Caco-2 (cell line): ENCODE measurements around the gene PKD1L1. TPM values are rescaled to one million over a fixed set of nuclear protein-coding genes. Genes with fewer than 3 reads are reported as not detected.
"Not testable (repeated sequence)": the region's sequence is repeated elsewhere in the genome, so short reads cannot be mapped to it uniquely, and the experiment has no call there.

Experiments
- BruUV-seq: library from RNA; stranded (reverse); fragments of 400-500 nt; replicated peaks from 2 replicates; lab custom pipeline; 2021; lab: Mats Ljungman, UMichigan
- CTCF ChIA-PET: fragments of 300-600 bp; sonication (Branson Sonifier 250); formaldehyde crosslinking; loops from one replicate; lab custom pipeline; 2022; ENCODE audit warnings: antibody characterized with exemption; lab: Charles Lee
- POLR2A ChIA-PET: fragments of 300-600 bp; sonication (Branson Sonifier 250); formaldehyde crosslinking; loops from one replicate; lab custom pipeline; 2022; ENCODE audit warnings: antibody characterized with exemption; lab: Charles Lee
- DNase-seq, 2 experiments: peaks; one replicate each; pipeline versions ENCODE4 v3.0.0 to v3.0.0-alpha.2; 2020 to 2022
- H3K27me3 ChIP-seq: replicated peaks from 2 replicates; pipeline ENCODE4 v1.6.0; 2011; ENCODE audit warnings: low read length; ENCODE audit not compliant: control insufficient read depth, insufficient read depth
- H3K36me3 ChIP-seq: 2 replicates; pipeline ENCODE4 v1.5.1; 2011; ENCODE audit warnings: low read length; ENCODE audit not compliant: control insufficient read depth, insufficient read depth
- H3K4me1 ChIP-seq: fragments of 250-450 bp; sonication (Bioruptor Pico); 2 replicates; pipeline ENCODE4 v1.5.1; 2020; ENCODE audit warnings: mild to moderate bottlenecking
- H3K4me3 ChIP-seq: 2 replicates; pipeline ENCODE4 v1.5.1; 2011; ENCODE audit warnings: low read depth, mild to moderate bottlenecking, control low read depth, low read length
- H3K9me3 ChIP-seq: fragments of 250-450 bp; sonication (Bioruptor Pico); 2 replicates; pipeline ENCODE4 v1.5.1; 2020; ENCODE audit warnings: mild to moderate bottlenecking, moderate library complexity
- H3K27ac Mint-ChIP-seq: one replicate; pipeline ENCODE4 v1.8.0; 2022; ENCODE audit warnings: mixed read lengths; ENCODE audit not compliant: unreplicated experiment
- H3K27me3 Mint-ChIP-seq: one replicate; pipeline ENCODE4 v1.8.0; 2022; ENCODE audit warnings: mixed read lengths; ENCODE audit not compliant: insufficient read depth, unreplicated experiment
- H3K36me3 Mint-ChIP-seq: one replicate; pipeline ENCODE4 v1.8.0; 2022; ENCODE audit warnings: mild to moderate bottlenecking, mixed read lengths; ENCODE audit not compliant: insufficient read depth, unreplicated experiment
- H3K4me1 Mint-ChIP-seq: one replicate; pipeline ENCODE4 v1.8.0; 2022; ENCODE audit warnings: low read depth, mixed read lengths; ENCODE audit not compliant: unreplicated experiment
- H3K4me3 Mint-ChIP-seq: one replicate; pipeline ENCODE4 v1.8.0; 2022; ENCODE audit warnings: mild to moderate bottlenecking, moderate library complexity, mixed read lengths; ENCODE audit not compliant: unreplicated experiment
- H3K9me3 Mint-ChIP-seq: one replicate; pipeline ENCODE4 v1.8.0; 2022; ENCODE audit warnings: mixed read lengths; ENCODE audit not compliant: unreplicated experiment
- intact Hi-C: fragments of 100-400 bp; cut with micrococcal nuclease; formaldehyde crosslinking; loops from one replicate; pipeline ENCODE4 v1.10.0; 2022; ENCODE audit not compliant: unreplicated experiment
- total RNA-seq: library from RNA; stranded (reverse); gene quantifications from 2 replicates; pipeline ENCODE4 v1.2.3, GENCODE V29; 2022
- TF ChIP-seq, protein P1 (sequence below), 2 experiments: fragments of 200-600 bp in 1 of 2; IDR thresholded peaks; 1 replicate in 1 of 2; 2 replicates in 1 of 2; pipeline versions ENCODE4 v1.5.1 to v1.8.0; 2011 to 2022; ENCODE audit warnings: antibody characterized with exemption in 1 of 2, control low read depth in 1 of 2, inconsistent platforms in 1 of 2, low read depth in 1 of 2, low read length in 1 of 2, mild to moderate bottlenecking in 1 of 2, moderate library complexity in 1 of 2; ENCODE audit not compliant: insufficient read depth in 1 of 2, severe bottlenecking in 1 of 2, unreplicated experiment in 1 of 2

Gene PKD1L1
- total RNA-seq, 1 experiment from 2014 or later = 0.25 TPM

DNA sequence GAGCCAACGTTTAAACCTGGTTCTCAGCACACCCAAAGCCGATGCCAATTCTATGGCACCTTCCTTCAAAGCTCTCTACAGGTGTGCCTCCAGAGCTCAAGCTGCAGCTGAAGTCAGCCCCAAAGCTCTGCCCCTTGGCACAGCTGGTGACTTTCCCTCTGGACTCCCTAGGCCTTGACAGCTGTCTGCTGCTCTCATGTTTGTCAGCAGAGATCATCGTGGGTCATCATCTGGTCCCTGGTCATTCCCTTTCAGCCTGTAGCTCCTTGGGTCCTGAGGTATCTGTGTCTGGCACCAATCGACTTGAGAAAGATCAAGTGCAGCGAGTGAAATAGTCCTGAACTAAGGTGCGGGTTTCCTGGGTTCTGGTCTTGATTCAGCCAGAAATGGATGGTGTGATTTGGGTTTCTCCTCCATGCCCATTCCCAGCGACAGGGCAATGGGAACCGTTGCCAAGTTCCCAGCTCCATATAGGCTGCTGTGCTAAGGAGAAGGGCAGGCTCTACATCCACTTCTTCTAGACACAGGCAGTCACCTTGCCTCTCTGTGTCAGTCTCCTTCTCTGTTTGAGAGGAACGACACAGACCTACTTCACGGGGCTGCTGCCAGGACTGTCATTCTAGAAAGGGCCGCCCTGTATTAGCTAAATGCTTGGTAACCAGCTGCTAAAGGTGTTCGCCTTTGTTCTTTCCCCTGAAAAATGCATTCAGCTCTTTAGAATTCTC, 3.6 kb downstream of the PKD1L1 start:
- intact Hi-C loops = loop anchor here (1.0 kb wide), 3 partner anchors 25 to 210 kb away; no protein-coding TSS in a partner anchor
- ChIA-PET POLR2A (interaction anchor here (0.6 to 1.3 kb wide), 2 partner anchors 24 to 27 kb away, joined by 3 to 5 read pairs; no protein-coding TSS in a partner anchor), CTCF (interaction anchor here (0.5 to 2.1 kb wide), 11 partner anchors 20 to 678 kb away, joined by 3 to 67 read pairs (median 4); no protein-coding TSS in a partner anchor)
- Histone ChIP-seq H3K27me3 (no peaks in the 10 kb centered on the region), H3K9me3 (no peaks in the 10 kb centered on the region), H3K4me1 (peaks cover 15% of the 10 kb centered on the region), H3K4me3 (no peak overlapping the region), H3K36me3 (no peaks in the 10 kb centered on the region)
- DNase-seq = no peak
- TF ChIP-seq, protein P1, sequence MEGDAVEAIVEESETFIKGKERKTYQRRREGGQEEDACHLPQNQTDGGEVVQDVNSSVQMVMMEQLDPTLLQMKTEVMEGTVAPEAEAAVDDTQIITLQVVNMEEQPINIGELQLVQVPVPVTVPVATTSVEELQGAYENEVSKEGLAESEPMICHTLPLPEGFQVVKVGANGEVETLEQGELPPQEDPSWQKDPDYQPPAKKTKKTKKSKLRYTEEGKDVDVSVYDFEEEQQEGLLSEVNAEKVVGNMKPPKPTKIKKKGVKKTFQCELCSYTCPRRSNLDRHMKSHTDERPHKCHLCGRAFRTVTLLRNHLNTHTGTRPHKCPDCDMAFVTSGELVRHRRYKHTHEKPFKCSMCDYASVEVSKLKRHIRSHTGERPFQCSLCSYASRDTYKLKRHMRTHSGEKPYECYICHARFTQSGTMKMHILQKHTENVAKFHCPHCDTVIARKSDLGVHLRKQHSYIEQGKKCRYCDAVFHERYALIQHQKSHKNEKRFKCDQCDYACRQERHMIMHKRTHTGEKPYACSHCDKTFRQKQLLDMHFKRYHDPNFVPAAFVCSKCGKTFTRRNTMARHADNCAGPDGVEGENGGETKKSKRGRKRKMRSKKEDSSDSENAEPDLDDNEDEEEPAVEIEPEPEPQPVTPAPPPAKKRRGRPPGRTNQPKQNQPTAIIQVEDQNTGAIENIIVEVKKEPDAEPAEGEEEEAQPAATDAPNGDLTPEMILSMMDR (IDR thresholded peaks at IDR 0.05; ENCODE audit: insufficient read depth in 1 of 2, low read depth in 1 of 2, low read length in 1 of 2, severe bottlenecking in 1 of 2, unreplicated experiment in 1 of 2) = no peak
- Mint-ChIP-seq H3K9me3 (no peaks in the 10 kb centered on the region), H3K4me3 (no peak overlapping the region), H3K27me3 (no peaks in the 10 kb centered on the region), H3K36me3 (no peaks in the 10 kb centered on the region), H3K4me1 (peaks cover 27% of the 10 kb centered on the region), H3K27ac (no peak overlapping the region)
- BruUV-seq = no TSS peak

DNA sequence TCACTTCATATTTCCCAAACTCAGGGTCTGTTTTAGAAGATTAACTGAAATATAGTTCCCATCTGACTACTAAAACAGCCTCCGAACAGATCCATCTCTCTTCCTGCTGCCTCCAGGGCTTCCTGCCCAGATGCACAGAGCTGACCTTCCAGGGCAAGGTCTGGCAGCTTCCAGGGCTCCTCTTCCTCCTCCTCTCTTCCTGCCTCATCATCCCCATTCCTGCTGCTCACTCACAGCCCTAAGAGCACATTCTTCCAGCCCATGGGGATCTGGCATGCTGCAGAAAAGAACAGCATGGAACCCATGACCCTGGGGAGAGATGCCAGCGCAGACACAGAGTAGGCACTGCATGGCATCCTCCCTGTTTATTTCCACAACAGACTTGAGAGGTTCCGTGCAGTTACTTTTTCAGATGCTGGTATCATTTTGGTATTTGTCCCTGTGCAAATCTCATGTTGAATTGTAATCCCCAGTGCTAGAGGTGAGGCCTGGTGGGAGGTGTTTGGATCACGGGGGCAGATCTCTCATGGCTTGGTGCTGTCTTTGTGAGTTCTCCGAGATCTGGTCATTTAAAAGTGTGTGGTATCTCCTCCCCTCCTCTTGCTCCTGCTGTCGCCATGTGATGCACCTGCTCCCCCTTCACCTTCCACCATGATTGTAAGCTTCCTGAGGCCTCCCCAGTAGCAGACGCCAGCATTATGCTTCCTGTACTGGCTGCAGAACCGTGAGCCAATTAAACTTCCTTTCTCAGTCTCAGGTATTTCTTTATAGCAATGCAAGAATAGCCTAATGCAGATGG, 4.4 kb downstream of the PKD1L1 start:
- ChIA-PET CTCF (interaction anchor here (1.4 to 2.1 kb wide), 5 partner anchors 25 to 677 kb away, joined by 4 to 67 read pairs (median 14); no protein-coding TSS in a partner anchor), POLR2A (no interaction called here)
- H3K4me3 Mint-ChIP-seq = no peak overlapping the region
- H3K36me3 Mint-ChIP-seq = no peaks in the 10 kb centered on the region
- H3K4me1 Mint-ChIP-seq = peaks cover 24% of the 10 kb centered on the region
- H3K27me3 Mint-ChIP-seq = no peaks in the 10 kb centered on the region
- Histone ChIP-seq H3K36me3 (no peaks in the 10 kb centered on the region), H3K4me1 (peaks cover 14% of the 10 kb centered on the region), H3K4me3 (no peak overlapping the region), H3K27me3 (no peaks in the 10 kb centered on the region), H3K9me3 (no peaks in the 10 kb centered on the region)
- no peak overlapping the region for H3K27ac Mint-ChIP-seq
- TF ChIP-seq, protein P1 (IDR thresholded peaks at IDR 0.05; ENCODE audit: insufficient read depth in 1 of 2, low read depth in 1 of 2, low read length in 1 of 2, severe bottlenecking in 1 of 2, unreplicated experiment in 1 of 2) = no peak
- BruUV-seq = no TSS peak
- intact Hi-C loops = no loop called here
- no peaks in the 10 kb centered on the region for H3K9me3 Mint-ChIP-seq
- DNase-seq = no peak

DNA sequence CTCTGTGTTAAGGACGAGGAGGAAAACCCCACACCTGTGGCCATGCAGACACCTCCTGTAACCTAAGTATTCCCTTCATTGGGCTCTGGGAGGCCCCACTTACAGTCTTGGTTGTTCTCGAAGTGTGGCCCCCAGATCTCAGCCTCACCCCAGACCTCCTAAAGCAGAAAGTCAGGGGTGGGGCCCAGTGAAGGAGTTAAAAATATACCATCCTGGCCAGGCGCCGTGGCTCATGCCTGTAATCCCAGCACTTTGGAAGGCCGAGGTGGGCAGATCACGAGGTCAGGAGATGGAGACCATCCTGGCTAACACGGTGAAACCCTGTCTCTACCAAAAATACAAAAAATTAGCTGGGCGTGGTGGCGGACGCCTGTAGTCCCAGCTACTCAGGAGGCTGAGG, 5.6 kb downstream of the PKD1L1 start:
- intact Hi-C loops, H3K4me3 ChIP-seq, H3K36me3 ChIP-seq, CTCF ChIA-PET, H3K4me1 ChIP-seq, H3K27me3 ChIP-seq, H3K4me3 Mint-ChIP-seq, H3K27ac Mint-ChIP-seq, H3K27me3 Mint-ChIP-seq, H3K9me3 Mint-ChIP-seq, POLR2A ChIA-PET, DNase-seq, H3K36me3 Mint-ChIP-seq, BruUV-seq, H3K9me3 ChIP-seq: not testable (repeated sequence)
- H3K4me1 Mint-ChIP-seq = peaks cover 15% of the 10 kb centered on the region
